ENCODE data around the gene LENG8. TPM values are rescaled to one million over a fixed set of nuclear protein-coding genes. Genes with fewer than 3 reads are reported as not detected.

The LENG8 gene
- total RNA-seq (2021; ENCODE audit: unreplicated experiment): 196 TPM
- polyA plus RNA-seq (2012): 108 and 110 TPM in 2 replicates
- percentile 95 among the genes with signal in this experiment for Bru-seq, nascent RNA
- BruChase-seq, experiment 1, labeled RNA remaining after a 6-hour chase: percentile 98 among the genes with signal in this experiment
- BruChase-seq, experiment 2, labeled RNA remaining after a 2-hour chase: percentile 98 among the genes with signal in this experiment
- long read RNA-seq, partial matches to known transcripts: 17 of 157 reads
- long read RNA-seq, other reads (novel, unspliced or antisense): 138 of 157 reads

GRCh38 chr19:54448774-54449700, at the start of gene LENG8:
LENG8 (plus strand) TSS chr19:54449199; CDS start chr19:54451345, 2,146 bp downstream.
- intact Hi-C loops (cut with micrococcal nuclease): loop anchor here (1.0 kb wide), 1 partner anchor 14 kb away; the partner anchor contains the start of gene LENG9
- no peaks in the 10 kb centered on the region for H3K9me3 ChIP-seq (ENCODE audit: control insufficient read depth in 1 of 2, insufficient read depth in 1 of 2, low read depth in 1 of 2, low read length in 2 of 2)
- H3K79me2 ChIP-seq (ENCODE audit: insufficient read depth, low read length): peaks cover 79% of the 10 kb centered on the region
- peaks cover 7% of the 10 kb centered on the region; the same call in 1 of the 2 replicates for H4K20me1 ChIP-seq (ENCODE audit: insufficient read depth)
- ChIA-PET POLR2A (interaction anchor here (1.0 to 2.2 kb wide), 10 partner anchors 10 to 248 kb away, joined by 3 to 17 read pairs (median 7); partner anchors contain the start of genes LENG9 and RPS9), RAD21 (ENCODE audit: low non-redundant PET in 1 of 2, low total read pairs in 2 of 2, uncharacterized antibody in 2 of 2, unreplicated experiment in 2 of 2) (interaction anchor here in 1 of 2 experiments (0.5 kb wide), 1 partner anchor 13 kb away, joined by 3 read pairs; no protein-coding TSS in a partner anchor), CTCF (interaction anchor here (0.9 to 1.5 kb wide), 4 partner anchors 9 to 101 kb away, joined by 3 to 11 read pairs (median 9); partner anchors contain the start of gene LENG9)
- no peaks in the 10 kb centered on the region for H3K9me2 ChIP-seq (ENCODE audit: insufficient read depth)
- DNase-seq (ENCODE audit: low read depth, low spot score) (peak; percentile 97), ATAC-seq (peak; percentile 93)
- peaks cover 31 to 41% of the 10 kb centered on the region in 2 experiments for H3K36me3 ChIP-seq (ENCODE audit: control insufficient read depth in 1 of 2, insufficient read depth in 2 of 2, low read length in 2 of 2)
- no peaks in the 10 kb centered on the region for H3K27me3 ChIP-seq (ENCODE audit: insufficient read depth, low read length)
- H3K4me2 ChIP-seq (ENCODE audit: low read length): peak within 1 kb of the TSS; percentile 89
- no TSS peak for BruUV-seq (replicated peaks)
- H3K4me3 ChIP-seq (replicated peaks in 1 of 2; ENCODE audit: low read depth in 1 of 2, low read length in 2 of 2): peak within 1 kb of the TSS; percentile 64 to 97
- H2AFZ ChIP-seq (ENCODE audit: low read depth, low read length, poor library complexity, severe bottlenecking): no peak within 1 kb of the TSS
- peak within 1 kb of the TSS; percentile 98 for H3K9ac ChIP-seq (ENCODE audit: low read length)
- peak within 1 kb of the TSS; percentile 90 for H3K27ac ChIP-seq (ENCODE audit: low read depth, low read length)
- H3K4me1 ChIP-seq (ENCODE audit: control insufficient read depth in 1 of 2, insufficient read depth in 2 of 2, low read length in 2 of 2): peaks cover 12 to 25% of the 10 kb centered on the region in 2 experiments; a peak in 3 of 4 replicates
- TF ChIP-seq POLR2AphosphoS5 (IDR thresholded peaks at IDR 0.05; ENCODE audit: low read depth, low read length) (peak; percentile 96), RAD21 (IDR thresholded peaks at IDR 0.05; ENCODE audit: low read depth) (no peak), REST (IDR thresholded peaks at IDR 0.05; ENCODE audit: low read depth) (no peak), EZH2 (IDR thresholded peaks at IDR 0.05) (no peak), EZH2phosphoT487 (IDR thresholded peaks at IDR 0.05; ENCODE audit: borderline replicate concordance) (no peak), ZFX (IDR thresholded peaks at IDR 0.05) (peak; percentile 96), CBX3 (IDR thresholded peaks at IDR 0.05; ENCODE audit: low read depth) (no peak; the same call in 1 of the 2 replicates), CTCF (IDR thresholded peaks at IDR 0.05 in 2 of 3, conservative IDR thresholded peaks at IDR 0.05 in 1 of 3; ENCODE audit: borderline replicate concordance in 1 of 3, insufficient read depth in 1 of 3, low read depth in 2 of 3, low read length in 2 of 3) (no peak), SIN3A (IDR thresholded peaks at IDR 0.05; ENCODE audit: low read depth) (peak; percentile 48; the same call in 1 of the 2 replicates), TCF7L2 (IDR thresholded peaks at IDR 0.05; ENCODE audit: borderline replicate concordance, extremely low read depth, insufficient read depth, insufficient read length) (no peak), ELF1 (IDR thresholded peaks at IDR 0.05; ENCODE audit: borderline replicate concordance, low read depth) (no peak; the same call in 1 of the 2 replicates), YY1 (IDR thresholded peaks at IDR 0.05; ENCODE audit: extremely low read depth, insufficient replicate concordance, low read depth, low read length) (peak; percentile 58), MAX (IDR thresholded peaks at IDR 0.05) (peak; percentile 80), FOSL1 (IDR thresholded peaks at IDR 0.05; ENCODE audit: low read depth) (no peak), POLR2A (IDR thresholded peaks at IDR 0.05; ENCODE audit: borderline replicate concordance, extremely low read depth, insufficient read depth, insufficient read length) (peak; percentile 83), EGR1 (IDR thresholded peaks at IDR 0.05; ENCODE audit: low read depth) (peak; percentile 100), SRF (IDR thresholded peaks at IDR 0.05; ENCODE audit: low read depth) (peak; percentile 98), CEBPB (IDR thresholded peaks at IDR 0.05; ENCODE audit: low read depth) (no peak), SP1 (IDR thresholded peaks at IDR 0.05; ENCODE audit: low read depth) (peak; percentile 95), ZNF274 (IDR thresholded peaks at IDR 0.05; ENCODE audit: low read depth, low read length) (no peak)

All from HCT116 (cell line).